ENCODE measurements around the gene GPER1. TPM values are rescaled to one million over a fixed set of nuclear protein-coding genes. Genes with fewer than 3 reads are reported as not detected.
"Not testable (repeated sequence)": the region's sequence is repeated elsewhere in the genome, so short reads cannot be mapped to it uniquely, and the experiment has no call there.

GPER1 gene
- total RNA-seq, 1 experiment from 2014 or later = not detected

DNA sequence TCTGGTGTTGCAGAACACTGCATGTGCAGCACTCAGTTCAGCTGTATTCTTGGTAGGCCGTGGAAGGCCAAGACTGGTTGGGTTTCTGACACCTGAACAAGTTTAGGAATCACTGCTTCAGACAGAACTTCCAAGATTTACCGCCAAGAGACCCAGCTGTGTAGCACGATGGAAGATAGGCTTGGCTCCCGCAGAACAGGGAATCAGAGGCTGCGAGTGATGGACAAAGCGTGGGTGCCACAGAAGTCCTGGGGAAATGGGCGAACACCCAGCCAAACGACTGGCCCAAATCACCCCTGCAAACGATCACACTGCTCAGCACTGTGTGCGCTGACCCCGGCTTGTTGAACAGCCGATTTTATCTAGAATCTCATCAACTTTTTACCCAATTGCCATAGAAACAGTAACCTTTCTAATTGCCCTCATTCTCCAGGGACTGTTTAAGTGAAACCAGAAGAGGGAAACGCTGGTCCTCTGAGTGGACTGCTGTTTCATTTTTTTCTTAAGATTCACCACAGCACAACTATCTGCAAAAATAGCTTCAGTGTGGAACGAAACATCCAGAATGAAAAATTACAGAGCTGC is 54.2 kb downstream of the GPER1 start:
- Histone ChIP-seq H2BK15ac (ENCODE audit: low read depth, low read length) (no peak overlapping the region), H3K79me1 (ENCODE audit: insufficient read depth, low read depth, low read length, poor library complexity, severe bottlenecking) (no peaks in the 10 kb centered on the region), H3K27me3 (ENCODE audit: insufficient read depth, low read length) (no peaks in the 10 kb centered on the region), H2BK5ac (ENCODE audit: insufficient read length, low read length) (no peak overlapping the region), H3K23ac (ENCODE audit: insufficient read length, low read depth, low read length) (no peak overlapping the region), H2AK5ac (ENCODE audit: insufficient read length, low read length) (no peak overlapping the region), H2AFZ (ENCODE audit: low read length) (no peak overlapping the region), H2BK20ac (ENCODE audit: low read depth, low read length, poor library complexity, severe bottlenecking) (no peak overlapping the region), H4K5ac (ENCODE audit: insufficient read length, low read depth, low read length) (no peak overlapping the region), H3K4ac (ENCODE audit: low read depth, low read length) (no peak overlapping the region), H3K4me2 (ENCODE audit: insufficient read depth, insufficient read length, low read length) (no peak overlapping the region), H3T11ph (ENCODE audit: low read length) (no peak overlapping the region), H2BK120ac (ENCODE audit: low read depth, low read length, poor library complexity, severe bottlenecking) (no peak overlapping the region), H3K18ac (ENCODE audit: insufficient read length, low read depth, low read length) (no peak overlapping the region), H3K56ac (ENCODE audit: insufficient read length, low read depth, low read length) (no peak overlapping the region), H3K14ac (ENCODE audit: insufficient read depth, low read length) (no peak overlapping the region), H3K9ac (ENCODE audit: extremely low read depth, insufficient read length, low read length) (no peak overlapping the region), H4K91ac (ENCODE audit: insufficient read length, low read depth, low read length) (no peak overlapping the region), H3K23me2 (ENCODE audit: insufficient read length, low read depth, low read length, poor library complexity, severe bottlenecking) (peaks cover 7% of the 10 kb centered on the region), H2BK12ac (ENCODE audit: insufficient read length, low read depth, low read length) (no peak overlapping the region), H3K4me1 (ENCODE audit: insufficient read depth, low read length) (no peaks in the 10 kb centered on the region; the same call in 1 of the 2 replicates), H4K8ac (replicated peaks; ENCODE audit: insufficient read length, low read depth, low read length) (no peak overlapping the region), H4K20me1 (ENCODE audit: control insufficient read depth, insufficient read depth, insufficient read length) (peaks cover 5% of the 10 kb centered on the region), H3K9me3 (ENCODE audit: control insufficient read depth, low read depth, low read length) (no peaks in the 10 kb centered on the region), H3K79me2 (ENCODE audit: insufficient read depth, low read length) (no peaks in the 10 kb centered on the region; the same call in 1 of the 2 replicates), H3K27ac (ENCODE audit: insufficient read length, low read depth, low read length) (no peak overlapping the region)
- Mint-ChIP-seq H3K27me3 (ENCODE audit: low read depth) (no peaks in the 10 kb centered on the region; the same call in 1 of the 2 replicates), H3K27ac (no peak overlapping the region; a peak in 1 of 7 replicates), H3K36me3 (ENCODE audit: insufficient read depth in 1 of 3, low read depth in 3 of 3) (no peaks in the 10 kb centered on the region), H3K4me1 (peaks cover 2% of the 10 kb centered on the region in 2 experiments), H3K9me3 (no peaks in the 10 kb centered on the region), H3K4me3 (no peak overlapping the region)
- no CpG with 5 or more reads among the region's 14 CpGs for WGBS (ENCODE audit: extremely low coverage, insufficient read length, low lambda C conversion rate)
- DNase-seq = no peak
- TF ChIP-seq, protein P1, sequence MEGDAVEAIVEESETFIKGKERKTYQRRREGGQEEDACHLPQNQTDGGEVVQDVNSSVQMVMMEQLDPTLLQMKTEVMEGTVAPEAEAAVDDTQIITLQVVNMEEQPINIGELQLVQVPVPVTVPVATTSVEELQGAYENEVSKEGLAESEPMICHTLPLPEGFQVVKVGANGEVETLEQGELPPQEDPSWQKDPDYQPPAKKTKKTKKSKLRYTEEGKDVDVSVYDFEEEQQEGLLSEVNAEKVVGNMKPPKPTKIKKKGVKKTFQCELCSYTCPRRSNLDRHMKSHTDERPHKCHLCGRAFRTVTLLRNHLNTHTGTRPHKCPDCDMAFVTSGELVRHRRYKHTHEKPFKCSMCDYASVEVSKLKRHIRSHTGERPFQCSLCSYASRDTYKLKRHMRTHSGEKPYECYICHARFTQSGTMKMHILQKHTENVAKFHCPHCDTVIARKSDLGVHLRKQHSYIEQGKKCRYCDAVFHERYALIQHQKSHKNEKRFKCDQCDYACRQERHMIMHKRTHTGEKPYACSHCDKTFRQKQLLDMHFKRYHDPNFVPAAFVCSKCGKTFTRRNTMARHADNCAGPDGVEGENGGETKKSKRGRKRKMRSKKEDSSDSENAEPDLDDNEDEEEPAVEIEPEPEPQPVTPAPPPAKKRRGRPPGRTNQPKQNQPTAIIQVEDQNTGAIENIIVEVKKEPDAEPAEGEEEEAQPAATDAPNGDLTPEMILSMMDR (conservative IDR thresholded peaks at IDR 0.05) = no peak

DNA sequence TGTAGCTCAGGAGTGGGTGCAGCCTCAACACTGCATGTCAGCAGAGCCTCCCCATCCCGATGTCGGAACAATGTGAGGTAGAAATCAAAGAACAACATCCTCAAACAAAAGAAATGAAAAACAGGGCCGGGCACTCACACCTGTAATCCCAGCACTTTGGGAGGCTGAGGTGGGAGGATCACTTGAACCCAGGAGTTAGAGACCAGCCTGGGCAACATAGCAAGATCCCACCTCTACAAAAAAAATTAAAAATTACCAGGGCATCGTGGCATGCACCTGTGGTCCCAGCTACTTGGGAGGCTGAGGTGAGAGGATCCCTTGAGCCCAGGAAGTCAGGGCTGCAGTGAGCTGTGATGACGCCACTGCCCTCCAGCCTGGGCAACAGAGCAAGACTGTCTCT is 55.1 kb downstream of the GPER1 start:
- H3K27ac Mint-ChIP-seq; H3K27me3 Mint-ChIP-seq (ENCODE audit: low read depth); H2AK5ac ChIP-seq (ENCODE audit: insufficient read length, low read length); H2BK12ac ChIP-seq (ENCODE audit: insufficient read length, low read depth, low read length); H3K36me3 Mint-ChIP-seq (ENCODE audit: insufficient read depth in 1 of 3, low read depth in 3 of 3); H4K5ac ChIP-seq (ENCODE audit: insufficient read length, low read depth, low read length); H4K8ac ChIP-seq (replicated peaks; ENCODE audit: insufficient read length, low read depth, low read length); H3K4me3 Mint-ChIP-seq; H2BK20ac ChIP-seq (ENCODE audit: low read depth, low read length, poor library complexity, severe bottlenecking); H3K18ac ChIP-seq (ENCODE audit: insufficient read length, low read depth, low read length); H3K23me2 ChIP-seq (ENCODE audit: insufficient read length, low read depth, low read length, poor library complexity, severe bottlenecking); H3K4me2 ChIP-seq (ENCODE audit: insufficient read depth, insufficient read length, low read length); H2BK120ac ChIP-seq (ENCODE audit: low read depth, low read length, poor library complexity, severe bottlenecking); H4K91ac ChIP-seq (ENCODE audit: insufficient read length, low read depth, low read length); H4K20me1 ChIP-seq (ENCODE audit: control insufficient read depth, insufficient read depth, insufficient read length); H3K4me1 Mint-ChIP-seq; H3K23ac ChIP-seq (ENCODE audit: insufficient read length, low read depth, low read length); H3K9me3 ChIP-seq (ENCODE audit: control insufficient read depth, low read depth, low read length); H3K79me1 ChIP-seq (ENCODE audit: insufficient read depth, low read depth, low read length, poor library complexity, severe bottlenecking); H3K9ac ChIP-seq (ENCODE audit: extremely low read depth, insufficient read length, low read length); H3K14ac ChIP-seq (ENCODE audit: insufficient read depth, low read length); H2BK5ac ChIP-seq (ENCODE audit: insufficient read length, low read length); H3K9me3 Mint-ChIP-seq; H2BK15ac ChIP-seq (ENCODE audit: low read depth, low read length); H3K79me2 ChIP-seq (ENCODE audit: insufficient read depth, low read length); H3K4ac ChIP-seq (ENCODE audit: low read depth, low read length); DNase-seq; H3K4me1 ChIP-seq (ENCODE audit: insufficient read depth, low read length); H3K56ac ChIP-seq (ENCODE audit: insufficient read length, low read depth, low read length); H3T11ph ChIP-seq (ENCODE audit: low read length); H3K27ac ChIP-seq (ENCODE audit: insufficient read length, low read depth, low read length); H3K27me3 ChIP-seq (ENCODE audit: insufficient read depth, low read length); H2AFZ ChIP-seq (ENCODE audit: low read length): not testable (repeated sequence)
- no CpG with 5 or more reads among the region's 5 CpGs for WGBS (ENCODE audit: extremely low coverage, insufficient read length, low lambda C conversion rate)

All from H9 (cell line).